Stimulated activated CD4-positive, alpha-beta T cell treated with anti-CD3 and anti-CD28 coated beads, Interleukin-1b, Interleukin-23, amount 100 ng/mL, for 4 hours (primary cell): Measurements from ENCODE around the gene GET4.

ENCODE experiments used
- DNase-seq, 2 donors: peaks; one replicate each; pipeline ENCODE4 v3.0.0-alpha.2; 2020; ENCODE audit warnings: low read depth in 2 of 2

The GET4 gene

GRCh38 chr7:885893-886625 is 9.7 kb downstream of the GET4 start:
- no peak for DNase-seq

- DNase-seq: no peak
Observed at GRCh38 chr7:886626-887487, 10.5 kb downstream of the GET4 start.

- no peak for DNase-seq
Observed at GRCh38 chr7:887488-887820, 11.1 kb downstream of the GET4 start.

GRCh38 chr7:888081-889024 is 12.0 kb downstream of the GET4 start:
- no peak for DNase-seq

GRCh38 chr7:889025-889390 is 12.7 kb downstream of the GET4 start:
- no peak for DNase-seq

- no peak for DNase-seq
Observed at GRCh38 chr7:889391-889790, 13.0 kb downstream of the GET4 start.

GRCh38 chr7:890868-891267 is 14.5 kb downstream of the GET4 start:
- no peak for DNase-seq

- no peak for DNase-seq
Observed at GRCh38 chr7:891291-891690, 14.9 kb downstream of the GET4 start.

GRCh38 chr7:891805-892204 is 15.5 kb downstream of the GET4 start:
- DNase-seq: no peak

GRCh38 chr7:892648-893593 is 16.6 kb downstream of the GET4 start:
- no peak for DNase-seq

GRCh38 chr7:893686-894085 is 17.3 kb downstream of the GET4 start:
- DNase-seq: no peak

- DNase-seq: no peak
Observed at GRCh38 chr7:894164-894867, 18.0 kb downstream of the GET4 start.

- no peak for DNase-seq
Observed at GRCh38 chr7:894927-895450, 18.6 kb downstream of the GET4 start.

GRCh38 chr7:895451-896052 is 19.2 kb downstream of the GET4 start:
- no peak for DNase-seq

GRCh38 chr7:896346-897075 is 20.2 kb downstream of the GET4 start:
- no peak for DNase-seq

GRCh38 chr7:897086-897485 is 20.7 kb downstream of the GET4 start:
- DNase-seq: no peak

- DNase-seq: no peak
Observed at GRCh38 chr7:897771-898376, 21.5 kb downstream of the GET4 start.

- DNase-seq: no peak
Observed at GRCh38 chr7:898460-898854, 22.1 kb downstream of the GET4 start.
